Natural killer cell (primary cell): ENCODE measurements around the gene ICAM2. TPM values are rescaled to one million over a fixed set of nuclear protein-coding genes. Genes with fewer than 3 reads are reported as not detected.

Source experiments
- ATAC-seq, 3 donors: fragments of 150-1000 bp in 2 of 3; fragments of 200-7000 bp in 1 of 3; cut with Tn5 transposase; 1 replicate in 1 of 3; 2 replicates in 2 of 3; pipeline ENCODE4 v1.10.0; 2021; ENCODE audit warnings: mild to moderate bottlenecking in 2 of 3, moderate library complexity in 2 of 3
- DNase-seq, 2 donors: peaks; one replicate each; pipeline versions ENCODE4 v3.0.0 to v3.0.0-alpha.2; 2013 to 2021; ENCODE audit warnings: mixed read lengths in 1 of 2
- H3K27ac ChIP-seq: one replicate; pipeline ENCODE4 v1.5.1; 2013; ENCODE audit warnings: mild to moderate bottlenecking, low read length
- H3K27me3 ChIP-seq: one replicate; pipeline ENCODE4 v1.6.1; 2013; ENCODE audit warnings: low read length; ENCODE audit not compliant: control insufficient read depth, insufficient read depth
- H3K36me3 ChIP-seq: one replicate; pipeline ENCODE4 v1.6.1; 2013; ENCODE audit warnings: low read length; ENCODE audit not compliant: control insufficient read depth, insufficient read depth
- H3K4me1 ChIP-seq: one replicate; pipeline ENCODE4 v1.6.1; 2013; ENCODE audit warnings: low read length; ENCODE audit not compliant: control insufficient read depth, insufficient read depth
- H3K4me3 ChIP-seq: one replicate; pipeline ENCODE4 v1.5.1; 2013; ENCODE audit warnings: low read length
- H3K9me3 ChIP-seq: one replicate; pipeline ENCODE4 v1.6.1; 2013; ENCODE audit warnings: low read length; ENCODE audit not compliant: control insufficient read depth, insufficient read depth
- H3K27ac Mint-ChIP-seq, 2 donors: one replicate each; pipeline ENCODE4 v1.8.0; 2022; ENCODE audit warnings: mild to moderate bottlenecking in 2 of 2, mixed read lengths in 2 of 2, moderate library complexity in 1 of 2
- H3K27me3 Mint-ChIP-seq, 2 donors: one replicate each; pipeline ENCODE4 v1.8.0; 2022; ENCODE audit warnings: low read depth in 2 of 2, mixed read lengths in 2 of 2
- H3K36me3 Mint-ChIP-seq: one replicate; pipeline ENCODE4 v1.8.0; 2022; ENCODE audit warnings: mixed read lengths
- H3K4me1 Mint-ChIP-seq, 2 donors: one replicate each; pipeline ENCODE4 v1.8.0; 2022; ENCODE audit warnings: mixed read lengths in 2 of 2
- H3K4me3 Mint-ChIP-seq: one replicate; pipeline ENCODE4 v1.8.0; 2022; ENCODE audit warnings: mild to moderate bottlenecking, moderate library complexity, mixed read lengths
- H3K9me3 Mint-ChIP-seq, 2 donors: one replicate each; pipeline ENCODE4 v1.8.0; 2022; ENCODE audit warnings: mixed read lengths in 2 of 2
- WGBS: methylation state at CpG from one replicate; pipeline ENCODE4 v1.1.7; 2013; ENCODE audit warnings: missing lambda C conversion rate; ENCODE audit not compliant: insufficient coverage; 5-methylcytosine and 5-hydroxymethylcytosine counted together
- intact Hi-C: fragments of 100-400 bp; cut with micrococcal nuclease; formaldehyde crosslinking; loops from one replicate; pipeline ENCODE4 v1.14.2; 2022
- total RNA-seq, 4 donors: library from RNA; stranded (reverse); fragments of 120-200 nt in 1 of 4; gene quantifications; one replicate each; pipeline versions ENCODE4 v1.2.3 to v1.2.4, GENCODE V29; 2013 to 2022
- TF ChIP-seq, protein P1 (sequence below): fragments of 200-600 bp; IDR thresholded peaks from one replicate; pipeline ENCODE4 v1.8.0; 2022; ENCODE audit warnings: antibody characterized with exemption

The ICAM2 gene
- total RNA-seq, 3 donors from 2014 or later (not counting 1 experiment from before 2014, with no cell fraction given) = 73.2 to 91.0 (median 78.0) TPM

DNA sequence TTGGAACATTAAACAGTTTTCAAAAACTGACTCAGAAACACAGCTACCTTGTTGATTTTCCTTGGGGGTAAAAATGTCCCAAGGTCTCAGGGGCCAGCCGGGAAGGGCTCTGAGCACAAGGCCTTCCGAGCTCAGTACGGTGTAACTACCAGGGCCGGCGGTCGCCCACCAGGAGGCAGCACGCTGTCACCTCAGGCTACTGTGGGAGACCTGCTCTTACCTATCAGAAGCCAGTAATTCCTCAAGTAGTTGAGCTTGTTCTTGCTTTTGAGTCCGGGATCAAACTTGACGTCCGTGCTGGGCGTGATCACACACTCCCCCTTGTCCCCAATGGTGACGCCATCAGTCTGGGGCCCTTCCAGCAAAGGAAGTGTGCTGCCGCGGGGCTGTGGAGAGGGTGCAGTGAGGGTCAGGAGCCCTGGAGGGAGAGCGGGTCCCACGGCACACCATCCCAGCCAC lies 43.4 kb upstream of the ICAM2 start:
- Mint-ChIP-seq H3K4me1 (peaks cover 49 to 98% of the 10 kb centered on the region in 2 donors), H3K27ac (peak overlapping the region; percentile 90 to 97), H3K9me3 (peaks cover 3 to 4% of the 10 kb centered on the region in 2 donors), H3K4me3 (peak overlapping the region; percentile 59), H3K36me3 (peaks cover 16% of the 10 kb centered on the region), H3K27me3 (no peaks in the 10 kb centered on the region)
- H3K4me1 ChIP-seq = peaks cover 83% of the 10 kb centered on the region
- H3K27me3 ChIP-seq = no peaks in the 10 kb centered on the region
- no peaks in the 10 kb centered on the region for H3K9me3 ChIP-seq
- DNase-seq (peak; percentile 53 to 70), ATAC-seq (peak; percentile 43 to 62 (median 57))
- WGBS = 32% methylated on average over 16 of the region's 16 CpGs
- peak overlapping the region; percentile 1 for H3K4me3 ChIP-seq
- TF ChIP-seq, protein P1, sequence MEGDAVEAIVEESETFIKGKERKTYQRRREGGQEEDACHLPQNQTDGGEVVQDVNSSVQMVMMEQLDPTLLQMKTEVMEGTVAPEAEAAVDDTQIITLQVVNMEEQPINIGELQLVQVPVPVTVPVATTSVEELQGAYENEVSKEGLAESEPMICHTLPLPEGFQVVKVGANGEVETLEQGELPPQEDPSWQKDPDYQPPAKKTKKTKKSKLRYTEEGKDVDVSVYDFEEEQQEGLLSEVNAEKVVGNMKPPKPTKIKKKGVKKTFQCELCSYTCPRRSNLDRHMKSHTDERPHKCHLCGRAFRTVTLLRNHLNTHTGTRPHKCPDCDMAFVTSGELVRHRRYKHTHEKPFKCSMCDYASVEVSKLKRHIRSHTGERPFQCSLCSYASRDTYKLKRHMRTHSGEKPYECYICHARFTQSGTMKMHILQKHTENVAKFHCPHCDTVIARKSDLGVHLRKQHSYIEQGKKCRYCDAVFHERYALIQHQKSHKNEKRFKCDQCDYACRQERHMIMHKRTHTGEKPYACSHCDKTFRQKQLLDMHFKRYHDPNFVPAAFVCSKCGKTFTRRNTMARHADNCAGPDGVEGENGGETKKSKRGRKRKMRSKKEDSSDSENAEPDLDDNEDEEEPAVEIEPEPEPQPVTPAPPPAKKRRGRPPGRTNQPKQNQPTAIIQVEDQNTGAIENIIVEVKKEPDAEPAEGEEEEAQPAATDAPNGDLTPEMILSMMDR = peak; percentile 40
- intact Hi-C loops = loop anchor here (1.0 to 2.0 kb wide), 2 partner anchors 39 to 67 kb away; partner anchors contain the start of gene ERN1
- peak overlapping the region; percentile 84 for H3K27ac ChIP-seq
- peaks cover 33% of the 10 kb centered on the region for H3K36me3 ChIP-seq

DNA sequence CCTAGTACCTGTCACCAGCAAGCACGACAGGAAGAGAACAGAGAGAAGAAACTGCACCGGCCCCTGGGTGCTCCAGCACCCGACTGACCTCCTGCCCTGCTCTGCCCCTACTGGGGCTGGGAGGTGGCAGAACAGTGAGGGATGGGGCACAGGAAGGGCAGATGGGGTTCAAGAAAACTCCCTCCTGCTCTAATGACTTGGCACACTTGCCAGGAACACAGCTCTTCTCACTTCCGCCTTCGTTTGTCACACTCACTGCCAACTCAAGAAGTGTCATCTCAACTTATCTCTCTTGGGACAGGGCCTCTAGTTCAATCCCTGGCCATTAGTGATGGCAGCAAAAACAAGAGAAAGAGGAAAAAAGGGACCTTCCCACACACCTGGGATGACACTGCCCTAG lies 42.7 kb upstream of the ICAM2 start:
- H3K4me1 Mint-ChIP-seq = peaks cover 49 to 96% of the 10 kb centered on the region in 2 donors
- WGBS = 15% methylated on average over 2 of the region's 5 CpGs

DNA sequence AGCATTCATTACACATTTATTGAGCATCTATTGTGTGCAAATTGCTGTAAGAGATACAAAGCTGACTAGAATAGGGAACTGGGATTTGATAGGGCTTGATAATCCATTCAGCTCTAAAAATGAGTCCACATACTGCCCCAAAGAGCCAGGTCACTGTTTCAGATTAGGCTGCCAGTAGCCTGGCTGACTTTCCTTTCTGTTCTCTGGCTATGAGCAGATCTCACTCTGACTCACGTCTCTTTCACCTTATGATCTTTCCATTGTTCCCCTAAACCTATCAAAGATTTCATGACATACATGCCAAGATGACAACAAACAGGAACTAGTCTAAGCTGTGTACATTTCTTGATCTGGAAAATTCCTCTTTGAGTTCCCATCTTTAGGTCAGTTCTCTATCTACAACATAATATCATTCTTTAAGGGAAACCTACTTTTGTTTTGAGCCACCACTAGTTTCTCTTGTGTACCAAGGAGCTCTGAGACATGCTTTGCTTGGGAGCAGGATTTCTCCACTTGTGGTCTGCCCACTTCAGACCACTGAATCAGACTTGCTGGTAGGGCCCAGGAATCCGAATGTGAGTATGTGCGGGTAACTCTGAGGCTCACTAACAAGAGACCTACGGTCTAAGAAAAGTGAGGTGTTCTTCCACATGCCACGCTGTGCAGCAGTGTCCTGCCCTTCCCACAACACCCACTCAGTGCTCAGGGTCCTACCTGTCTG lies 40.9 kb upstream of the ICAM2 start:
- peak overlapping the region; percentile 29 for H3K4me3 Mint-ChIP-seq
- H3K36me3 ChIP-seq = peaks cover 44% of the 10 kb centered on the region
- TF ChIP-seq, protein P1 = no peak
- intact Hi-C loops = no loop called here
- H3K4me1 Mint-ChIP-seq = peaks cover 56 to 84% of the 10 kb centered on the region in 2 donors
- peak overlapping the region; percentile 78 to 97 for H3K27ac Mint-ChIP-seq
- peaks cover 82% of the 10 kb centered on the region for H3K4me1 ChIP-seq
- H3K27me3 ChIP-seq = no peaks in the 10 kb centered on the region
- H3K27me3 Mint-ChIP-seq = no peaks in the 10 kb centered on the region
- ATAC-seq (peak in 2 of 3 donors; percentile 21), DNase-seq (no peak)
- no peak overlapping the region for H3K4me3 ChIP-seq
- WGBS = 73% methylated on average over 5 of the region's 5 CpGs
- H3K27ac ChIP-seq = peak overlapping the region; percentile 84
- H3K9me3 Mint-ChIP-seq = peaks cover 0 to 3% of the 10 kb centered on the region in 2 donors
- H3K36me3 Mint-ChIP-seq = no peaks in the 10 kb centered on the region
- H3K9me3 ChIP-seq = no peaks in the 10 kb centered on the region

More for the DNA sequence above, 42.7 kb upstream of the ICAM2 start:
- peak overlapping the region; percentile 59 for H3K4me3 Mint-ChIP-seq
- peaks cover 0 to 3% of the 10 kb centered on the region in 2 donors for H3K9me3 Mint-ChIP-seq
- peak; percentile 31 to 49 for DNase-seq
- H3K36me3 ChIP-seq = peaks cover 31% of the 10 kb centered on the region
- H3K36me3 Mint-ChIP-seq = peaks cover 9% of the 10 kb centered on the region
- intact Hi-C loops = loop anchor here (1.0 to 2.0 kb wide), 2 partner anchors 38 to 67 kb away; partner anchors contain the start of gene ERN1
- peak overlapping the region; percentile 1 for H3K4me3 ChIP-seq
- peak overlapping the region; percentile 84 for H3K27ac ChIP-seq
- H3K27me3 ChIP-seq = no peaks in the 10 kb centered on the region
- TF ChIP-seq, protein P1 = no peak
- H3K9me3 ChIP-seq = no peaks in the 10 kb centered on the region
- peak; percentile 51 to 72 (median 70) for ATAC-seq
- peaks cover 83% of the 10 kb centered on the region for H3K4me1 ChIP-seq
- H3K27me3 Mint-ChIP-seq = no peaks in the 10 kb centered on the region
- H3K27ac Mint-ChIP-seq = peak overlapping the region; percentile 90 to 97
